Retina (tissue), 1 donor: ENCODE results near the gene ASCC1.

Experiments
- DNase-seq: peaks from one replicate; pipeline ENCODE4 v3.0.0-alpha.2; 2016

Gene ASCC1

GRCh38 chr10:72062832-72063702, 153.0 kb downstream of the ASCC1 start:
- DNase-seq: no peak

- no peak for DNase-seq
Measured at GRCh38 chr10:72062382-72062781, 153.7 kb downstream of the ASCC1 start.

DNA sequence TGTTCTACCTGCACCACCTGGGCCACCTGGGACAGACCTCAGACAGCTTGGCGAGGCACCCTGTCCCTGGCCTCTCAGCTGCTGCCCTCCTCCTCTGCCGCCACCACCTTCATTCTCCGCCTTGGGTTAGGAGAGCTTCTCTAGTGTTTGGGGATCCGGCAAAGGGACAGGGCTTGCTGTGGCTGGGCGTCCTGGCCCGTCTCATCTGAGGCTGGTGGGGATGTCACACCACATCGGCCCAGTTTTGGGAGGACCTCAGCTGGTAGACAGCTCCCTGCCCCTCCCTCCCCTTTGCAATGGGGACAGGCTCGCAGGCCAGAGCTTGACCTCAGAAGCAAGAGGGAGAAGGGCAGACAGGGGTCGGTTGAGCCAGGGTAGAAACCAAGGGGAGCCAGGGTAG, 154.1 kb downstream of the ASCC1 start:
- no peak for DNase-seq

- DNase-seq: no peak
Measured at GRCh38 chr10:72061491-72061890, 154.6 kb downstream of the ASCC1 start.

GRCh38 chr10:72059843-72060822, 155.9 kb downstream of the ASCC1 start:
- no peak for DNase-seq

- DNase-seq: no peak
Measured at GRCh38 chr10:72058989-72059842, 156.9 kb downstream of the ASCC1 start.

DNA sequence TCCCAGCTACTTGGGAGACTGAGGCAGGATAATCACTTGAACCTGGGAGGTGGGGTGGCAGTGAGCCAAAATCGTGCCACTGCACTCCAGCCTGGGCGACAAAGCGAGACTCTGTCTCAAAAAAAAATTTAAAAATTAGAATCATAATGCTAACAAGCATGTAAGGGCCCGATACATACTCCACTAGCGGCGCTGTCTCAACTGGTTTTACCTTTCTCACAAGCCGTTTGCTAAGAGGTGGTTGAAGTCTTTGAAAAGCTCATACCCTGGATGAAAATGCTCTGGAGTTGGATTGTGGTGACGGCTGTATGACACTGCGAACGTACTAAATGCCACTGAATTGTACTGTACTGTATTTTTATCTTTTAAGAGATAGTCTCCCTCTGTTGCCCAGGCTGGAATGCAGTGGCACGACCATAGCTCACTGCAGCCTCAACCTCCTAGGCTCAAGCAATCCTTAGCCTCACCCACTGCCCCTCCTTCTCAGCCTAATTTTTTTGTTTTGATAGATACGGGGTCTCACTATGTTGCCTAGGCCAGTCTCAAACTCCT, 157.7 kb downstream of the ASCC1 start:
- no peak for DNase-seq

GRCh38 chr10:72056932-72057751, 158.9 kb downstream of the ASCC1 start:
- no peak for DNase-seq

GRCh38 chr10:72056113-72056512, 160.0 kb downstream of the ASCC1 start:
- no peak for DNase-seq

DNA sequence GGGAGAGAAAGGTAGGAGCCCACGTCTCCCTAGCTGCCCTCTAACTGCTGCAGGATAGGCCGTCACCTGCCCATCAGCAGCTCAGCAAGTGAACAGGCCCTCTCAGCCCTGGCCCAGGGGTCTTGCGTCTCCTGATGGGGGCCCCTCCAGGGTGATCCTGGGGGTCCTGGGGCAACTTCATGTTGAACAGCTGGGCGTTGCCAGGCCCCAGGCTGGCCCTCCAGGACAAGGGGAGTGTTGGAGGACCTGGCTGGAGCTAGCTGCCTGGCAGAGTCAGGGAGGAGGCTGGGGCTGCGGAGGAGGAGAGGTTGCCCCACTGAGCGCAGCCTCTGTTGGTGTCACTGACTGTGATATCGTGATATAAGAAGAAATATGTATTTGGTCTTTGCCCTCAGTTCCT, 162.4 kb downstream of the ASCC1 start:
- no peak for DNase-seq

DNA sequence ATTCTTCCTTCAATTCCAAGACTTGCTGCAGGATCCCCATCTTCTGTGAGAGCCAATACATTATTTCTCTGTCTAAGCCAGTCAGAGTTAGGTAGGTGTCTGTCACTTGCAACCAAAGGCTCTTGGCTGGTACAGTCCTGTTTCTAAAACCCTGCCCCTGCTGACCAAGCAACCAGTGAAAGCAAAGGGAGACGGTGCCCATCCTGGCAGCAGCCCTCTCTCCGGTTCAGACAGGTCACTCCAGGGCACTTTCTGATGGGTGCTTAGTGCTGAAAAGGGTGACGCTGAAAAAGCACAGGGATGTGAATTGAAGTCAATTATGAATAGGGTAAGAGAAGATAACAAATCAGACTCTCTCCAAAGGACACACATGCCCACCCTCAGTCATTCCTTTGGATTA, 165.2 kb downstream of the ASCC1 start:
- no peak for DNase-seq

- no peak for DNase-seq
Measured at GRCh38 chr10:72049969-72050781, 165.9 kb downstream of the ASCC1 start.

- no peak for DNase-seq
Measured at GRCh38 chr10:72049472-72049871, 166.6 kb downstream of the ASCC1 start.

- peak; percentile 94 for DNase-seq
Measured at GRCh38 chr10:72048450-72049124, 167.5 kb downstream of the ASCC1 start.
